GM12891 (cell line): ENCODE measurements around the gene CCNA1.

Experiments
- POLR2A ChIP-seq: IDR thresholded peaks from 2 replicates; pipeline ENCODE4 v1.6.1; 2011; ENCODE audit warnings: low read depth, low read length, control low read depth
- POLR2AphosphoS5 ChIP-seq: IDR thresholded peaks from 2 replicates; pipeline ENCODE4 v1.6.1; 2011; ENCODE audit warnings: low read depth, low read length, control low read depth
- TAF1 ChIP-seq: IDR thresholded peaks from 2 replicates; pipeline ENCODE4 v1.6.1; 2011; ENCODE audit warnings: low read depth, low read length, control low read depth

GRCh38 chr13:36417331-36417730 lies 15.0 kb upstream of the CCNA1 start:
- TF ChIP-seq POLR2A (no peak), TAF1 (no peak), POLR2AphosphoS5 (no peak)
